ENCODE data around the gene DPP6.

DNA sequence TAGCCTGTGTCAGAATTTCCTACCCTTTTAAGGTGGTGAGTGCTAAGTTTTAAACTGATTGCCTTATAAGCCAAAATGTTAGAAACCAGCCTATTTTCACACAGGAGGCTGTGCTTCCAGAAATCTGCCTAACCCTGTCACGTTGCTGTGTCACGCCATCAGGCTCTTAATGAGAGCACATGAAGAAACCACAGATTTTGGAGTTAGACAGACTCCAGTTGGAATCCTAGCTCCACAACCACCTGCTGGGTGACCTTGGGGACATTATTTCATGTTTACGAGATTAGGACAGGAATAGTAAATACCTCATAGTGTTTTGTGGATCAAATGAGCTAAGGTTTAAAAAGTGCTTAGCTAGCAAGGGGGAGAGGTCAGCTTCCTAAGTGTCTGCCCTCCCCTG, 321.8 kb downstream of the DPP6 start:
- TF ChIP-seq, protein P1, sequence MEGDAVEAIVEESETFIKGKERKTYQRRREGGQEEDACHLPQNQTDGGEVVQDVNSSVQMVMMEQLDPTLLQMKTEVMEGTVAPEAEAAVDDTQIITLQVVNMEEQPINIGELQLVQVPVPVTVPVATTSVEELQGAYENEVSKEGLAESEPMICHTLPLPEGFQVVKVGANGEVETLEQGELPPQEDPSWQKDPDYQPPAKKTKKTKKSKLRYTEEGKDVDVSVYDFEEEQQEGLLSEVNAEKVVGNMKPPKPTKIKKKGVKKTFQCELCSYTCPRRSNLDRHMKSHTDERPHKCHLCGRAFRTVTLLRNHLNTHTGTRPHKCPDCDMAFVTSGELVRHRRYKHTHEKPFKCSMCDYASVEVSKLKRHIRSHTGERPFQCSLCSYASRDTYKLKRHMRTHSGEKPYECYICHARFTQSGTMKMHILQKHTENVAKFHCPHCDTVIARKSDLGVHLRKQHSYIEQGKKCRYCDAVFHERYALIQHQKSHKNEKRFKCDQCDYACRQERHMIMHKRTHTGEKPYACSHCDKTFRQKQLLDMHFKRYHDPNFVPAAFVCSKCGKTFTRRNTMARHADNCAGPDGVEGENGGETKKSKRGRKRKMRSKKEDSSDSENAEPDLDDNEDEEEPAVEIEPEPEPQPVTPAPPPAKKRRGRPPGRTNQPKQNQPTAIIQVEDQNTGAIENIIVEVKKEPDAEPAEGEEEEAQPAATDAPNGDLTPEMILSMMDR (conservative IDR thresholded peaks at IDR 0.05) = no peak
- TF ChIP-seq EZH2 (IDR thresholded peaks at IDR 0.05; ENCODE audit: low read depth) = no peak
